Measurements from ENCODE around the gene FGF6. TPM values are rescaled to one million over a fixed set of nuclear protein-coding genes. Genes with fewer than 3 reads are reported as not detected.
"Not testable (repeated sequence)": the region's sequence is repeated elsewhere in the genome, so short reads cannot be mapped to it uniquely, and the experiment has no call there.

Gene FGF6
- polyA plus RNA-seq, 1 donor (not counting 4 experiments of a cell fraction or from before 2014, with no cell fraction given): not detected

DNA sequence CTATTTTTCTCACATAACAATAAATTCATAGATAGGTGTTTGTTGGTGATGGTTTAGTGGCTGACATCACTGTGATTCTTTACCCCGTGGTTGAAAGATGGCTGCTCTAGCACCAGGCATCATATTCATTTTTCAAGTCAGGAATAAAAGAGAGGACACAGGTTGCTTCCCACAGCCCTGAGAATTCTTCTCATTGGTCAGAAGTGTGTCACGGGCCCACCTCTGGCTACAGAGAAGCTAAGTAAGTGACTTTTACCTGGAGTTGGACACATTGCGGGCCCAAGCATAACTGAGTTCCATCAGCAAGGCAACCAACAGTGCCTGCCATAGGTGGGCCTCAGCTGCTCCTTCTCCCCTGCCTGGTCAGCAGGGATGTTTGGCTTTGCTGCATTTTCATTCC, 38.5 kb downstream of the FGF6 start:
- H3K4me1 ChIP-seq (ENCODE audit: control insufficient read depth, extremely low read depth, insufficient read depth, low read length): no peaks in the 10 kb centered on the region
- no peaks in the 10 kb centered on the region for H3K79me2 ChIP-seq (ENCODE audit: control insufficient read depth, insufficient read depth, low read length)
- no peak for FAIRE-seq
- no peaks in the 10 kb centered on the region for H3K36me3 ChIP-seq (ENCODE audit: control insufficient read depth in 2 of 2, extremely low read depth in 1 of 2, insufficient read depth in 2 of 2, low read length in 2 of 2)
- no peak overlapping the region for H3K27ac ChIP-seq (ENCODE audit: control insufficient read depth, insufficient read depth, low read length)
- H3K4me3 ChIP-seq (ENCODE audit: control insufficient read depth in 2 of 3, extremely low read depth in 1 of 3, insufficient read depth in 2 of 3, low read depth in 1 of 3, low read length in 3 of 3): no peak overlapping the region
- H4K20me1 ChIP-seq (ENCODE audit: control insufficient read depth, extremely low read depth, insufficient read depth, low read length): no peaks in the 10 kb centered on the region
- no peak overlapping the region for H3K9ac ChIP-seq (ENCODE audit: control insufficient read depth, extremely low read depth, insufficient read depth, low read length)
- no peak overlapping the region for H2AFZ ChIP-seq (ENCODE audit: control insufficient read depth, low read length)
- H3K9me1 ChIP-seq (ENCODE audit: control insufficient read depth, extremely low read depth, insufficient read depth, low read length): no peaks in the 10 kb centered on the region
- H3K9me3 ChIP-seq (ENCODE audit: control insufficient read depth, low read depth, low read length): no peaks in the 10 kb centered on the region
- no peak overlapping the region for H3K4me2 ChIP-seq (ENCODE audit: control insufficient read depth, extremely low read depth, insufficient read depth, low read depth, low read length)
- H3K27me3 ChIP-seq (ENCODE audit: control insufficient read depth, extremely low read depth, insufficient read depth, low read length): no peaks in the 10 kb centered on the region
- TF ChIP-seq CTCF (optimal IDR thresholded peaks at IDR 0.05 in 1 of 3, IDR thresholded peaks at IDR 0.05 in 1 of 3, conservative IDR thresholded peaks at IDR 0.05 in 1 of 3; ENCODE audit: extremely low read depth in 1 of 3, insufficient read depth in 2 of 3, low read length in 3 of 3) (no peak), EZH2 (IDR thresholded peaks at IDR 0.05; ENCODE audit: low read length) (no peak)
- dilution Hi-C loops (cut with MboI; ENCODE audit: extremely low pct_ligation_motif_present, low sequenced_read_pairs): no loop called here
- no peak for DNase-seq (ENCODE audit: low read depth, low spot score)

GRCh38 chr12:4404877-4405637, 40.6 kb downstream of the FGF6 start:
- H4K20me1 ChIP-seq (ENCODE audit: control insufficient read depth, extremely low read depth, insufficient read depth, low read length); H3K9ac ChIP-seq (ENCODE audit: control insufficient read depth, extremely low read depth, insufficient read depth, low read length); H3K36me3 ChIP-seq (ENCODE audit: control insufficient read depth in 2 of 2, extremely low read depth in 1 of 2, insufficient read depth in 2 of 2, low read length in 2 of 2); H3K27ac ChIP-seq (ENCODE audit: control insufficient read depth, insufficient read depth, low read length); H2AFZ ChIP-seq (ENCODE audit: control insufficient read depth, low read length); dilution Hi-C loops (cut with MboI; ENCODE audit: extremely low pct_ligation_motif_present, low sequenced_read_pairs); H3K9me3 ChIP-seq (ENCODE audit: control insufficient read depth, low read depth, low read length); H3K79me2 ChIP-seq (ENCODE audit: control insufficient read depth, insufficient read depth, low read length); H3K4me1 ChIP-seq (ENCODE audit: control insufficient read depth, extremely low read depth, insufficient read depth, low read length); H3K27me3 ChIP-seq (ENCODE audit: control insufficient read depth, extremely low read depth, insufficient read depth, low read length); H3K4me3 ChIP-seq (ENCODE audit: control insufficient read depth in 2 of 3, extremely low read depth in 1 of 3, insufficient read depth in 2 of 3, low read depth in 1 of 3, low read length in 3 of 3); H3K4me2 ChIP-seq (ENCODE audit: control insufficient read depth, extremely low read depth, insufficient read depth, low read depth, low read length); H3K9me1 ChIP-seq (ENCODE audit: control insufficient read depth, extremely low read depth, insufficient read depth, low read length); DNase-seq (ENCODE audit: low read depth, low spot score); FAIRE-seq: not testable (repeated sequence)

DNA sequence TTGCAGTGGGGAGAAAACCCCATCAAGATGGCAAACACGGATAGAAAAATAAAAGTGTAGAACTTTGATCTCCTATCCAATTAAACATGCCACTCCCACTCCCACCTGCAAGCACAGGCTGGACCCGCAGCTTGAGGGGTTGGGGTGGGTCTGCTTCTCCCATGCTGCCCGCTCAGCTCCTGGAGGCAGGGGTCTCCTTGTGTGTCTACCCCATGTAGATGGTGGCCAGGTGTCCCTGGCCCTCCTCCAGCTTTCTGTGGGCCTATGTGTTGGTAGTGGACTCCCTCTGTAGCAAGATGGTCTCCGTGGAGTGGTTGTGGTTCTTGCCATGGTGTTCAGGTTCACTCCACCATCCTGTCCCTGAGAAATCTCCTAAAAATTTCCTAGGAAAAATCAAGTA, 42.6 kb downstream of the FGF6 start:
- Histone ChIP-seq H2AFZ (ENCODE audit: control insufficient read depth, low read length) (no peak overlapping the region), H3K27ac (ENCODE audit: control insufficient read depth, insufficient read depth, low read length) (no peak overlapping the region), H3K9me3 (ENCODE audit: control insufficient read depth, low read depth, low read length) (no peaks in the 10 kb centered on the region), H3K9ac (ENCODE audit: control insufficient read depth, extremely low read depth, insufficient read depth, low read length) (no peak overlapping the region), H3K36me3 (ENCODE audit: control insufficient read depth in 2 of 2, extremely low read depth in 1 of 2, insufficient read depth in 2 of 2, low read length in 2 of 2) (no peaks in the 10 kb centered on the region), H3K4me3 (ENCODE audit: control insufficient read depth in 2 of 3, extremely low read depth in 1 of 3, insufficient read depth in 2 of 3, low read depth in 1 of 3, low read length in 3 of 3) (no peak overlapping the region), H3K27me3 (ENCODE audit: control insufficient read depth, extremely low read depth, insufficient read depth, low read length) (no peaks in the 10 kb centered on the region), H3K4me1 (ENCODE audit: control insufficient read depth, extremely low read depth, insufficient read depth, low read length) (no peaks in the 10 kb centered on the region), H3K9me1 (ENCODE audit: control insufficient read depth, extremely low read depth, insufficient read depth, low read length) (no peaks in the 10 kb centered on the region), H3K4me2 (ENCODE audit: control insufficient read depth, extremely low read depth, insufficient read depth, low read depth, low read length) (no peak overlapping the region), H3K79me2 (ENCODE audit: control insufficient read depth, insufficient read depth, low read length) (no peaks in the 10 kb centered on the region), H4K20me1 (ENCODE audit: control insufficient read depth, extremely low read depth, insufficient read depth, low read length) (no peaks in the 10 kb centered on the region)
- TF ChIP-seq CTCF (optimal IDR thresholded peaks at IDR 0.05 in 1 of 3, IDR thresholded peaks at IDR 0.05 in 1 of 3, conservative IDR thresholded peaks at IDR 0.05 in 1 of 3; ENCODE audit: extremely low read depth in 1 of 3, insufficient read depth in 2 of 3, low read length in 3 of 3): no peak
- no peak for TF ChIP-seq EZH2 (IDR thresholded peaks at IDR 0.05; ENCODE audit: low read length)
- no peak for FAIRE-seq
- dilution Hi-C loops (cut with MboI; ENCODE audit: extremely low pct_ligation_motif_present, low sequenced_read_pairs): no loop called here
- DNase-seq (ENCODE audit: low read depth, low spot score): no peak
